CD4-positive, alpha-beta T cell treated with Interleukin-6 at 100 ng/mL for 8 hours (primary cell): ENCODE data around the gene MORC3.
"Not testable (repeated sequence)": the region's sequence is repeated elsewhere in the genome, so short reads cannot be mapped to it uniquely, and the experiment has no call there.

ENCODE experiments used
- DNase-seq: peaks from one replicate; pipeline ENCODE4 v3.0.0-alpha.2; 2020; ENCODE audit warnings: mixed read lengths, low spot score

Gene MORC3

DNA sequence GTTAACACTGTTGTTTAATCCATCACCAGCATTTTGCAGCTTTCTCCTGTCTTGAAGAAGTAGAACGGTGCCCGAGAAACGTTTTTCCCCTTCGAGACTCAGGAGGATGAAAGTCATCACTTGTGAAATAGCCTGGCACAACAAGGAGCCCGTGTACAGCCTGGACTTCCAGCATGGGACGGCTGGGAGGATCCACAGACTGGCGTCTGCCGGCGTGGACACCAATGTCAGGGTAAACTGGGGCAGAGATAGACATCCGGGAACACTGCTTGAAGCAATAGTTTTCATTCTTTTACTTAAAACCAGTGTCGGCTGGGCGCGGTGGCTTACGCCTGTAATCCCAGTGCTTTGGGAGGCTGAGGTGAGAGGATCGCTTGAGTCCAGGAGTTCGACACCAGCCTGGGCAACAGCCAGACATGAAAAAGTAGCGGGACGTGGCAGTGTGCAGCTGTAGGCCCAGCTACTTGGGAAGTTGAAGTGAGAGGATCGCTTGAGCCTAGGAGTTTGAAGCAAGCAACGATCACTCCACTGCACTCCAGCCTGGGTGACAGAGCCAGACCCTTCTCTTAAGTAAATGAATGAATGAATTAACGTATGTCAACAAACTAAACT is 66.1 kb downstream of the MORC3 start:
- DNase-seq = no peak

DNA sequence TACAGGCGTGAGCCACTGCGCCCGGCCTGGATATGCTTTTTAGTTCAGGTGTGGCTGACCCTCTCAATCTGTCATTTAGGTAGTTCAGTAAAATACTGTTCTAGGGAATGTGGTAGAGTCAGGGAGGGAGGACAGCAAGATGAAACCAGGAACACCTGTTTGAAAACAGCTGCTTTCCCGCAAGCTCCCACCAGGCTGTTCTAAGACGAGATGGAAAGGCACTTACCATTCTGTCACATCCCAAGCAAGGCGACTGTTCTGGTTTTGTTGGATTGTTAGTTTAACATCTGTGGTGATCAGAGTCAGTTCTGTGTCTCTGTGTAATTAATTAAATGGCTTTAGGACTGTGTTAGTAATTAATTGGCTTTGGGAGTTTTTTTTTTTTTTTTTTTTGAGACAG is 68.1 kb downstream of the MORC3 start:
- DNase-seq = no peak

DNA sequence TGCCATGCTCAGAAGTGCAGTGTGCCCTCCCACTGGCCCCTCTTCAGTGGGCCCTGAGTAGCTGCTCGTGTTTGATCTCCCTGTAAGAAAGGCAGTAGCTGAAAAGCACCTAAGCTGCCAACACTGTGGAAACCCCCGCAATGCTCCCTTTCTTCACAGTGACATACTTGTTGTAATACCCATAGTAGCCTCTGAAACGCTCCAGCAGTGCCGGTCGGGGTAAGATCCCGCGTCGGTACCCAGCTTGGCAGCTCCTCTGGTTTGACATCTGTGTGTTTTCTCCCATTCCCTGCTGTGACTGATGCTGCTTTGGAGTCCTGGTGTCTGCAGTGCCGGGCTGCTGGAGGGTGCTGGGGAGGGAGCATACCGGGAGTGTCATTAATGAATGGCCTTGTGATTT is 68.8 kb downstream of the MORC3 start:
- DNase-seq = no peak

DNA sequence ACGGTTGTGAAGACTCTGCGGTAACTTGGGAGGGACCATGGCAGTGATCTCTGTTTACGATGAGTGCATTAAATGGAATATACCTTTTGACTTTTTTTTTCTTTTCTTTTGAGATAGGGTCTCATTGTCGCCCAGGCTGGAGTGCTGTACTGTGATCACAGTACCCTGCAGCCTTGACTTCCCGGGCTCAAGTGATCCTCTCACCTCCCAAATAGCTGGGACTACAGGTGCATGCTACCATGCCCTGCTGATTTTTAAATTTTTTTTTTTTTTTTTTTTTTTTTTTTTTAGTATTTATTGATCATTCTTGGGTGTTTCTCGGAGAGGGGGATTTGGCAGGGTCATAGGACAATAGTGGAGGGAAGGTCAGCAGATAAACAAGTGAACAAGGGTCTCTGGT is 71.7 kb downstream of the MORC3 start:
- not testable (repeated sequence) for DNase-seq

DNA sequence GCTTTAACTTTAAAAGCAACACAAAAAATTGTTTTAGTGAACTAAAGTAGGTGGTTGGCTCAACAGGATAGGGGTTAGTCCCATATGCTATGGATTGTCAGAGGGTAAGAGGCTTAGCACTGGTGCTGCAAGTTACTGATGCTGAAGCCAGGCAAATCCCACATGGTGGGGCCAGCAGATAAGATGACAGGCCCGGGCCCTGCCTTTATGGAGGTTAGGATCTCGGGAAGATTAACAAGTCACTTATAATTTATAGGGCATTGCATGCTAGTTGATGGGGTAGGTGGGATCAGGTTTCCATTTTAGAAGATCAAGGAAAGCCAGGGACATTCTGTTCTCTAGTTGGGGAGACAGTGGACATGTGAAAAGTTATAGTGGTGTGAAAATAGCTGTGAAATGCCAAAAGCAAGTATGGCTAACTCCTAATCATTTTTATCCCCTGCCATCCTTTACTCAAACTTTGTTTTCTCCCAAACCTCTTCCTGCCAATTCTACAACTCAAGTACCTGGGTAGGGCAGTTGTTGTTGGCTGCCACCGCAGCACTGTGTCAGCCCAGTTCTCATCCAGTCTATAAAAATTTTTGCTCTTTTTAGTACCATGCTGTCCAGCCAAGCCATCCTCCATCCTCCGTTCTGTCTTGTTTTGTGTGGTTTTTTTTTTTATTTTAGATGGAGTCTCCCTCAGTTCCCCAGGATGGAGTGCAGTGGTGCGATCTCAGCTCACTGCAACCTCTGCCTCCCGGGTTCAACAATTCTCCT is 75.5 kb downstream of the MORC3 start:
- DNase-seq = no peak

DNA sequence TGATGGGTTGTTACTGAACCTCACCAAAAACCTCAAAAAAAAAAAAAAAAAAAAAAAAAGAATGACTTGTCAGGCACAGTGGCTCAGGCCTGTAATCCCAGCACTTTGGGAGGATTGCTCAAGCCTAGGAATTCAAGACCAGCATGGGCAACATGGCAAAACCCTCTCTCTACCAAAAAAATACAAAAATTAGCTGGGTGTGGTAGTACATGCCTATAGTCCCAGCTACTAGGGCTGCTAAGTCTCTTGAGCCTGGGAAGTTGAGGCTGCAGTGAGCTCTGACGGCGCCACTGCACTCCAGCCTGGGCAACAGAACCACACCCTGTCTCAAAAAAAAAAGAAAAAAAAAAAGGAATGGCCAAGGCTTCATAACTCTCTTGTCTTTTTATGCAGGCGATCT is 76.3 kb downstream of the MORC3 start:
- DNase-seq = no peak

DNA sequence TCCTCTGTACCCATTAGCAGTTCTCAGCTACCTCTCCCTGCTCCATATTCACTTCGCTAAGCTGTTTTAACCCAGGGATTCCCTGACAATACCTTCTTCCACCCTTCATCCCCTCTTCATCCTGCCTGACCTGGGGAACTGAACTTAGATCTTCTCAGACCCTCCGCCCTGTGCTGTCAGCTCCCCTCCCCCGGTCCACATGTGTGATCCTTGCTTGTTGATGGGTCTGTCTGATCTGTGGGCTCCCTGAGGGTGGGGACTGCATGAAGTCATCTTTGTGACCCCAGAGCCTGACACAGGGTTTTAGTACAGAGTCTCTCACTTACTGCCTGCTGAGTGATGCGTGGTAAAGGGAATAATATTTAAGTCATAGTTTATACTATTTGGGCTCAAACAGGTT is 77.0 kb downstream of the MORC3 start:
- no peak for DNase-seq

DNA sequence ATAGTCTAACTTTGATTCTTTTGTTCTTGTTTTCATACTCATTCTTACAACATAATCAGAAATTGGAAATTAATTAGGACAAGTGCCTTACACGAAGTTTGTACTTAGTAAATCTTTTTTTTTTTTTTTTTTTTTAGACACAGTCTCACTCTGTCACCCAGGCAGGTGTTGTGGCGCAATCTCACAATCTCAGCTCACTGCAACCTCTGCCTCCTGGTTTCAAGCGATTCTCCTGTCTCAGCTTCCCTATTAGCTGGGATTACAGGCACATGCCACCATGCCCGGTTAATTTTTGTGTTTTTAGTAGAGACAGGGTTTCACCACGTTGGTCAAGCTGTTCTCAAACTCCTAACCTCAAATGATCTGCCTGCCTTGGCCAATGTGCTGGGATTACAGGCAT is 77.6 kb downstream of the MORC3 start:
- DNase-seq = no peak

DNA sequence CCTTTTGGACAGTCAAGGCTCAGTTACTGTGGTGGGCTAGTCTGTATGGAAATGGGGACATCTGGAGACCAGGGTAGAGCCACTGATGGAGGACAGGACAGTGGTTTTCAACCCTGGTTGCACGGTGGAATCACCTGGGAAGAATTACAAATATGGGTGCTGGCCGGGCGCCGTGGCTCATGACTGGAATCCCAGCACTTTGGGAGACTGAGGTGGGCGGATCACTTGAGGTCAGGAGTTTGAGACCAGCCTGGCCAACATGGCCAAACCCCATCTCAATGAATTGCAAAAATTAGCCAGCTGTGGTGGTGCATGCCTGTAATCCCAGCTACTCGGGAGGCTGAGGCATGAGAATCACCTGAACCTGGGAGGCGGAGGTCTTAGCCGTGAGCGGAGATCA is 79.7 kb downstream of the MORC3 start:
- not testable (repeated sequence) for DNase-seq

DNA sequence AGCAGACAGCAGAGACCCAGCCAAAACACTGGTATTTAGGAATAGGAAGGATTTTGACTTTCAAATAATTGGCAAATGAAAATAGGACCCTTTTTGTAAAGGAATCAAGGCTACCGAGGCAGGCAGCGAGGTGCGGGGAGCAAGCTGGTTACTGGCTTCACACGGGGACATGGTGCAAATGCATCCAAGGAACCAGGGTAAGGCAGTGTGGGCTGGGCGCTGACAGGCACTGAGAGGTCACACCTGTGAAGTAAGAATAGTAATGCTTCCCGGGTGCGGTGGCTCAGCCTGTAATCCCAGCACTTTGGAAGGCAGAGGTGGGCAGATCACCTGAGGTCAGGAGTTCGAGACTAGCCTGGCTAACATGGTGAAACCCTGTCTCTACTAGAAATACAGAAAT is 80.7 kb downstream of the MORC3 start:
- DNase-seq = no peak

DNA sequence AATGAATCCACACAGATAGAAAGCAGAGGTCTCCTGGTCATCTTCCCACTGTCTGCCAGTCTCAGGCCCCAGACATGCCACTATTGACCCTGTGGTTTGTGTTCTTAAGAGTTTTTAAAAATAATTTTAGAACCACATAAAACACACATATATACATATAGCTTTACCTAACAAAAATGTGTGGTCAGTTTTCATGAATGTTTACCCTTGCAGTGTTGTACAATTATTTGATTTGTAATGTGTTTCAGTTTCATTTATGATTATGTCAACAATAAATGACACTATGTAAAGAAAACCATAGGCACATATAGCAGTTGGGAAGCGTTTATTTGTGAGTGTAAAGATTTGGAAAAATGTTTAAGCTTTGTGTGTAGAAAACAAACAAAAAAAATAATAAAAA is 82.3 kb downstream of the MORC3 start:
- no peak for DNase-seq

DNA sequence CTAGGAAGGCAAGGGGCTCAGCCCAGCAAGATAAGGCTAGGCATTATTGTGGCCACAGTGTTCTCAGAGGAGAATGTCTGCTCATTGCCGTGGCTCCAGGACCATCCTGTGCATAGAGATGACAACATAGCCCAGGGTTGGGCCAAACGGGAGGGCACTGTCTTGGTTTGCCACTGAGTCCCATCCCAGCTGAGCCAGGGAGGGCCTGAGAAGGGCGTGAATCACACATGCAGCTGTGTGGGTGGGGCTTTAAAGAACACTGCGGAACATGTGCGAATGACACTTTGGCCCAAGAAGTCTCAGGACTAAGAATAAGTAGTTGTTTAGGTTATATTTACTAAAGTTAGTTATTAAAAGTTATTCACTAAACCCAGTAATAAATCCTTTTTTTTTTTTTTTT is 83.7 kb downstream of the MORC3 start:
- DNase-seq = no peak

DNA sequence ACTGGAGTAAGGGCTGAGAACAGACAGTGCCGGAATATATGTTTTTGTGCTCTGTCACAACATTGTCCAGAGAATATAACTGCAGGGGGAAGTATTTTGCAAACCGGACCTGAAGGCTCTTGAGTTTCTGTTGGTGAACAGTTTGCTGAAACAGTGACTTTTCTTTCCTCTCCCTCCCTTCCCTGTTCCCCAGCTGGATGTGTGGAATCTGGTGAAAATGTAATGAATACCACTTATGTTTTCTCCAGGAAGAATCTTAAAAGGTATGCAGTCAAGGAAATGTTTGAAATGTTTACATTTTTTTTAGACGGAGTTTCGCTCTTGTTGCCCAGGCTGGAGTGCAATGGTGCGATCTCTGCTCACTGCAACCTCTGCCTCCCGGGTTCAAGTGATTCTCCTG is 88.6 kb downstream of the MORC3 start:
- no peak for DNase-seq

DNA sequence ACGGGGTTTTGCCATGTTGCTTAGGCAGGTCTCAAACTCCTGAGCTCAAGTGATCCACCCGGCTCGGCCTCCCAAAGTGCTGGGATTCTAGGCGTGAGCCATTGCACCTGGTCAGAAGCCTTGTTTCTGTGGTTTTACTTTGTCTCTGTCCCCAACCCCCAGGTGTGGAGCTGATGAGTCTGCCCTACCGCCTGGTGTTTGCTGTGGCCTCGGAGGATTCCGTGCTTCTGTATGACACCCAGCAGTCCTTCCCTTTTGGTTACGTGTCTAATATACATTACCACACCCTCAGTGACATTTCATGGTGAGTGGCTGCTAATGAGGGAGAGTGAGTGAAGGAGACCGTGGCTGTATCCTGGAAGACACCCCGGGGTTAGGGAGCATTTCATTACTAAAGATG is 91.3 kb downstream of the MORC3 start:
- DNase-seq = no peak

DNA sequence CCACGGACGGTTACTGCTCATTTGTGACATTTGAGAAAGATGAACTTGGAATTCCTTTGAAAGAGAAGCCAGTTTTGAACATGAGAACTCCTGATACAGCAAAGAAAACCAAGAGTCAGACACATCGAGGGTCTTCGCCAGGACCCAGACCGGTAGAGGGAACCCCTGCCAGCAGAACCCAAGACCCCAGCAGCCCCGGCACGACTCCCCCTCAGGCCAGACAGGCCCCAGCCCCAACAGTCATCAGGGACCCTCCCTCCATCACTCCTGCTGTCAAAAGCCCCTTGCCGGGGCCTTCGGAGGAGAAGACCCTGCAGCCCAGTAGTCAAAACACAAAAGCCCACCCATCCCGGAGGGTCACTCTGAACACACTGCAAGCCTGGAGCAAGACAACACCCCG is 92.9 kb downstream of the MORC3 start:
- DNase-seq = no peak

DNA sequence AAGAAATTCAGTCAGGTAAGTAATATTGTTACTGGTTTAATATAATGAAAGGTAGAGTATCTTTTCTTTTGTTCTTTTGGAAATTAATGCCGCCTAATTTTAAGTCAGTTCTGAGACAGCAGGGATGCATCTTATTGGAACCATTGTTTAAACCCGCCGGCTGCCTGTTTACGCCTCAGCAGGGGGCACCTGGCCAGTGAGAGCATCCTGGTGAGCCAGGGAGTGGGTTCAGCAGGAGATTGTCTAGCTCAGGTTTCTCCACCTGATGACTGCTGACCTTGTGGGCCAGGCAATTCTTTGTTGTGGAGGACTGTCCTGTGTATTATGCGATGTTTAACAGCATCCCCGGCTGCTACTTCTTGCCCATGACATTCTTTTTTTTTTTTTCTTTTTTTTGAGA is 95.4 kb downstream of the MORC3 start:
- no peak for DNase-seq

DNA sequence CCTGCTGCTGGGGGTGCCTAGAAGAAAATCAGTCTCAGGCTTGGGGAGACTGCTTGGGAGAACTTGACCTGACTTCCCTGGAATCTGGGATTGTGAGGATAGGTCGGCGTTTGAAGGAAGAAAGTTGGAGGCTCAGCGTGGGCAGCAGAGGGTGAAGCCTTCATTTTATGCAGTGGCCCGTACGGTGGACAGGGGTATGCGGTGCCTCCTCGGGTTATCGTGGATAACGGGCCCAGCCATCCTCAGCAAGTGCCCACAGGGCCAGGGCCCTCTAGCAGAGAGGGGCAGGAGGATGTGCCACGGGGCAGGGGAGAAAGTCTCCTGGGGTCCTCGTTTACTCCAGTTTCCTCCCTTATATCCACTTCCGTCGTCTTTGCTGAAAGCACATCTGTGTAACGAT is 99.2 kb downstream of the MORC3 start:
- DNase-seq = no peak

DNA sequence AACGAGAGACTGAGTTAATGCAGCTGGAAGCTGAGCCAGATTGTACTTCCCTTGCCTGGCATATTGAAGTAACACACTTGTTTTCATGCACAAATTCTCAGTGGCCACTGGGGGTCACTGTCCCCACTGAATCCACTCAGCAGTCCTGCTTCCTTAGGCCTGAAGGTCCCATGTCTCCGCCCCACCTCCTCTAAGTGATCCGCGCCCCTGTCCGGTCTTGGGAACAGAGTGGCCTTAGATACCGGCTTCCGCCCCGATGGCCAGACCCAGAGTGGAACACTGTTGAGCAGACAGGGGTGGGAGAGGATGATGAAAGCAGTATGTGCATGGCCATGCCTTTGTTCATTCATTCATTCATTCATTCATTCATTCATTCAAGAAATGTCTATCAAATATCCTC is 100.0 kb downstream of the MORC3 start:
- DNase-seq = peak; percentile 31

DNA sequence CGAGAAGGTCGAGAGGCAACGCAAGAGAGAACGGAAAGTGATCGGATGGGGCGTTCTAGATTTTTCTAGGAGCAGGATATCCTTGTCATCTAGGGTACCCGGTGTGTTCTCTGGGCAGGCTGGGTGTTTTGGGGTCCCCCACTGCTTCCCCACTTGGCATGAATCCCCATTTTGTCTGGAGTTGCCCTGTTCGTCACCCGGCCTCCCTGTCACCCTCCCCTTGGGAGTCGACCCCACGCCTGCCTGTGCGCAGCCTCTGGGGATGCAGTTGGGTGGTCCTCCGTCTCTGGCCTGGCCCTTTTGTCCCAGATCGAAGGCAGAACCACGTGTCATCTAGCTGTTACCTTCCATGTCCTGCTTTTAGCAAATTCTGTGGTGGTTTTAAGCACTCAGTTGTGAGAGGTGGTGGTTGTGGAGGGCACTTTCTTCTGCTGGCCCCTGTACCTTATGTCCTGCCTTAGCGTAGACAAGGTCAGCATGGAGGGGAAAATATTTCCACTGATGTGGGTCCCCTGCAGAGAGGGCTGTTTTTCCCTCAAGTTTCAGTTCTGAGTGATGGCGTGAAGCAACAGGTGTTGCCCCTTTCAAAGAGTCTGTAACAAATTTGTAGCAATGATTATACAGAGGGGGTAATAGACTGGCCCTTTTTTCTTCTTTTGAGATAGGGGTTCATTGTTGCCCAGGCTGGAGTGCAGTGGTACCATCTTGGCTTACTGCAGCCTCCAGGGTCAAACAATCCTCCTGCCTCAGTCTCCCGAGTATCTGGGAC is 100.8 kb downstream of the MORC3 start:
- DNase-seq = no peak

DNA sequence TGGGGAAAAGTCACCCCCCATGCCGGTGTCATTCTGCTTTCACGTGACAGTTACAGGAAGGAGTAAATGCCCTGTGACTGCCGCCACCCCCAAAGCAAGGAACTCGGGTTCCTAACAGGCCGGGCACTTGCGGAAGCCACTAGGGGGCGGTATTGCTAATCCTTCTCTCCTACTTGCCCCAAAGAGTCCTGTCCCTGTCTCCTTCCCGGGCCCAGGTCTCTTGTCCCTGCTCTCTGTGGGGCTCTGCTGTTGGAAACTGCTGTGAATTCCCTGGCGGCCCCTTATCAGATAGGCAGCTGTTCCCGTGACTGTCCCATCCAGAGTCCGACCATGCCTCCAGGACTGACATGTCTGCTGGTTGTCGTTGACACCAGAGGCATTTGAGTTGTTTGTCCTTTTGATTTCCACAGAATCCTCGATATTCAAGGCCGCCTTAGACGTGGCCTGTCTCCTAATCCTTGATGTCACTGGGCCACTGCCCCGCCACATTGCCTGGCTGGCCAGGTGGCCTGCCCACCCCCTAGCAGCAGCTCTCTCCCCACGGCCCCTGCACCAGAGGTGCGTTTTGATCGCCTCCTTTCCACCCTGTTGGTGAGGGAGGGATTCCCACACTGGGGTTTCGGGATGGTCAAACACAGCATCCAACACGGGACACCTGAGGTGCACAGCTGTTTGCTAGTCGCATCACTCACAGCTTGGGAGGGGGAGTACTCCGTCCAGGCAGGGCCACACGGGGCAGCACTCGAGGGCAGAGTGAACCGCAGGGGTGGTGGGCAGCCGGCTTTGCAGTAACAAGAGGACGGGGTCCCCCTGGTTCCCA is 102.5 kb downstream of the MORC3 start:
- DNase-seq = no peak

DNA sequence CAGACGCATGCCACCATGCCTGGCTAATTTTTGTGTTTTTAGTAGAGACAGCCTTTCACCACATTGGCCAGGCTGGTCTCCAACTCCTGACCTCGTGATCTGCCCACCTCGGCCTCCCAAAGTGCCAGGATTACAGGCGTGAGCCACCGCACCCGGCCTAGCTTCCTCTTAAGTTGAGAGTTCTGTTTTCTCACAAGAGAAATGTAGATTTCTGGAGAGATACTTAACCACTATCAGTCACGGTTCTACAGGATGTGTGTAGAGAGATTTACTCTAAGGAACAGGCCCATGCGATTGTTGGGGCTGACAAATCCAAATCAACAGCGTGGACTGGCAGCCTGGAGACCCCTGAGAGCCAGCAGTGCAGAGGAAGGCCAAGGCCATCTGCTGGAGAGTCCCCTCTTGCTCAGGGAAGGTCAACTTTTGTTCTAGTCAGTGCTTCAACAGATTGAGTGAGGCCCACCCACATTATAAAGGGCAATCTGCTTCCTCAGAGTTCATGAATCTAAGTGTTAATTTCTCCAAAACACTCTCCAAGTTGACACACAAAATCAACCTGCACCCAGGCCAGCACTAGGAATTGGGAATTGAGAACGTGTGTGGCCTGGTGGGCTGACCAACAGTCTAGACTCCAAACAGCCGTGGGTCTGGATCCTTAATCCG is 103.9 kb downstream of the MORC3 start:
- DNase-seq = no peak

DNA sequence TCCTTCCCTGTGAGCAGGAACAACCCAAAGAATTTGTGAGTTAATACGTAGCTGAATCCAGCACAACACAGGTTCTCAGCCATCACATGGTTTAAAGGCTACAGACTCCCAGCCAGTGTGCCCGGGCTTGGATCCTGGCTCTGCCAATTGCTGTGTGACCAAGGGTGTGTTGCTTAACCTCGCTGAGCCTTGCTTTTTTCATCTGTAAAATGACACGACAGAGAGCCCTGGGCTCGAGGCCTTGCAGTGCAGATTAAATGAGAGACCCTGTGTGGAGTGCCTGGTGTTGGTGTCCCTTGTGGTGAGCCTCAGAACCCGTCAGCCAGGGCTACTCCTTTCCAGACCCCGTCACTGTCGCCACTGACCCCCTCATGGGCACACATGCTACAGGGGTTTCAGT is 104.6 kb downstream of the MORC3 start:
- no peak for DNase-seq
